ENCODE results near the gene PPP3CA. TPM values are rescaled to one million over a fixed set of nuclear protein-coding genes. Genes with fewer than 3 reads are reported as not detected.

PPP3CA gene
- total RNA-seq, 2 donors from 2014 or later: 13.7 to 20.8 TPM

DNA sequence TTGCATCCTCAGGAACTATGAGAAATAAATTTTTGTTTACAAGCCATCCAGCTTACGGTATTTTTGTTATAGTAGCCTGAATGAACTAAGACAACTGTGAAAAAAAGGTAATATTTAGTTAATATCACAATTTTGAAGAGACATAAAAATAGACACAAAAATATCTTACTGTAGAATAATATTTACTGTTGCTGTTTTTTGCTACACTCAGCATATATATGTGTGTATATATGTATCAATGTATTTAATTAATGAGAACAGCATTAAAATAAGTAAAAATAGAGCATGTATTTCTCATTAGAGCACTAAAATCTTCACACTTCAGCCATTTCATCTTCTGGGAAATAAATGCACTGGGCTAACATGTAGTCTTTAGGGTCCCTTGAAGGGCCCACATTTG lies 24.6 kb downstream of the PPP3CA start:
- Histone ChIP-seq H3K27ac (no peak overlapping the region), H3K9me3 (no peaks in the 10 kb centered on the region), H3K27me3 (no peaks in the 10 kb centered on the region), H3K4me3 (no peak overlapping the region), H3K4me1 (peaks cover 6% of the 10 kb centered on the region), H3K36me3 (replicated peaks in 1 of 2; ENCODE audit: insufficient read depth in 1 of 2, low read depth in 2 of 2) (no peaks in the 10 kb centered on the region)
- no peak for ATAC-seq
- no peak for TF ChIP-seq POLR2A (IDR thresholded peaks at IDR 0.05)
- TF ChIP-seq, protein P1, sequence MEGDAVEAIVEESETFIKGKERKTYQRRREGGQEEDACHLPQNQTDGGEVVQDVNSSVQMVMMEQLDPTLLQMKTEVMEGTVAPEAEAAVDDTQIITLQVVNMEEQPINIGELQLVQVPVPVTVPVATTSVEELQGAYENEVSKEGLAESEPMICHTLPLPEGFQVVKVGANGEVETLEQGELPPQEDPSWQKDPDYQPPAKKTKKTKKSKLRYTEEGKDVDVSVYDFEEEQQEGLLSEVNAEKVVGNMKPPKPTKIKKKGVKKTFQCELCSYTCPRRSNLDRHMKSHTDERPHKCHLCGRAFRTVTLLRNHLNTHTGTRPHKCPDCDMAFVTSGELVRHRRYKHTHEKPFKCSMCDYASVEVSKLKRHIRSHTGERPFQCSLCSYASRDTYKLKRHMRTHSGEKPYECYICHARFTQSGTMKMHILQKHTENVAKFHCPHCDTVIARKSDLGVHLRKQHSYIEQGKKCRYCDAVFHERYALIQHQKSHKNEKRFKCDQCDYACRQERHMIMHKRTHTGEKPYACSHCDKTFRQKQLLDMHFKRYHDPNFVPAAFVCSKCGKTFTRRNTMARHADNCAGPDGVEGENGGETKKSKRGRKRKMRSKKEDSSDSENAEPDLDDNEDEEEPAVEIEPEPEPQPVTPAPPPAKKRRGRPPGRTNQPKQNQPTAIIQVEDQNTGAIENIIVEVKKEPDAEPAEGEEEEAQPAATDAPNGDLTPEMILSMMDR (IDR thresholded peaks at IDR 0.05): no peak
- DNase-seq: no peak
- 100% methylated on average over 1 of the region's 1 CpG for WGBS, 2 donors
- intact Hi-C loops (cut with DNase I): no loop called here

DNA sequence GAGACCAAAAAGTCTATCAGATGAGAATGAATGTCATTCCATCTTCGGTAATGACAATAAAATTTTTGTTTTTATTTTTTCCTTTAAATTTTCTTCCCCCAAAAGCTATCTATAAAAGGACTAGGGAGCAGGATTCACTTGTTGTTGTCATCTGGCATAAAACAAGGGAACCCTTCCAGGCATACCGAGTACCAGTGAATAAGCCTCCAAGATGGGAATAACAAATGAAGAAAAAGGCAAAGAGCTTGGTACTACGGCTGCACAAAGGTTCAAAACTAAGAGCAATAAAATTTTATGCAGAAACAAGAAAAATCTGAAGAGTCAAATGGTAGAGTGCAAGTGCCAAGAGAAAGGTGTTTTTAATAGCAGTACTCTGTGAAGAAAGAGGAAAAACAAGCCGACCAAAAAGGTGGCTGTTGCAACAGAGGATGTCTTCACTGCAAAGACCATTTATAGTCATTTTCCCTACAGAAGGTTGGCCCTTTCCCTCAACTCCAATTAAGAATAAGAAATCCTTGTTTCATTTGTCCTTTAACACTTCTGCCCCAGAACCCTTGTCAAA lies 25.8 kb downstream of the PPP3CA start:
- intact Hi-C loops (cut with DNase I): no loop called here
- Histone ChIP-seq H3K27me3 (no peaks in the 10 kb centered on the region), H3K9me3 (no peaks in the 10 kb centered on the region), H3K36me3 (replicated peaks in 1 of 2; ENCODE audit: insufficient read depth in 1 of 2, low read depth in 2 of 2) (no peaks in the 10 kb centered on the region), H3K4me3 (no peak overlapping the region), H3K27ac (no peak overlapping the region), H3K4me1 (peaks cover 6% of the 10 kb centered on the region)
- DNase-seq: no peak
- no peak for ATAC-seq
- TF ChIP-seq, protein P1 (IDR thresholded peaks at IDR 0.05): no peak
- no peak for TF ChIP-seq POLR2A (IDR thresholded peaks at IDR 0.05)
- WGBS, 2 donors: 72 to 80% methylated on average over 4 of the region's 4 CpGs

GRCh38 chr4:101315786-101316185 lies 31.5 kb downstream of the PPP3CA start:
- no peaks in the 10 kb centered on the region for H3K36me3 ChIP-seq (replicated peaks in 1 of 2; ENCODE audit: insufficient read depth in 1 of 2, low read depth in 2 of 2)
- peaks cover 6% of the 10 kb centered on the region for H3K4me1 ChIP-seq
- intact Hi-C loops (cut with DNase I): no loop called here
- 93 to 96% methylated on average over 3 of the region's 3 CpGs for WGBS, 2 donors
- H3K27ac ChIP-seq: no peak overlapping the region
- DNase-seq (no peak), ATAC-seq (no peak)
- H3K9me3 ChIP-seq: no peaks in the 10 kb centered on the region
- H3K4me3 ChIP-seq: no peak overlapping the region
- no peaks in the 10 kb centered on the region for H3K27me3 ChIP-seq
- TF ChIP-seq, protein P1 (IDR thresholded peaks at IDR 0.05): no peak

GRCh38 chr4:101315041-101315440 lies 32.3 kb downstream of the PPP3CA start:
- DNase-seq: no peak
- no peaks in the 10 kb centered on the region for H3K4me1 ChIP-seq
- no peak for ATAC-seq
- WGBS, 2 donors: 92% methylated on average over 2 of the region's 2 CpGs
- H3K27ac ChIP-seq: no peak overlapping the region
- no peaks in the 10 kb centered on the region for H3K27me3 ChIP-seq
- no peak overlapping the region for H3K4me3 ChIP-seq
- intact Hi-C loops (cut with DNase I): no loop called here
- no peaks in the 10 kb centered on the region for H3K36me3 ChIP-seq (replicated peaks in 1 of 2; ENCODE audit: insufficient read depth in 1 of 2, low read depth in 2 of 2)
- TF ChIP-seq POLR2A (IDR thresholded peaks at IDR 0.05): no peak
- TF ChIP-seq, protein P1 (IDR thresholded peaks at IDR 0.05): no peak
- no peaks in the 10 kb centered on the region for H3K9me3 ChIP-seq

GRCh38 chr4:101309925-101310324 lies 37.4 kb downstream of the PPP3CA start:
- peaks cover 26% of the 10 kb centered on the region for H3K4me1 ChIP-seq
- WGBS, 2 donors: 57 to 62% methylated on average over 4 of the region's 4 CpGs
- no peak for TF ChIP-seq POLR2A (IDR thresholded peaks at IDR 0.05)
- TF ChIP-seq, protein P1 (IDR thresholded peaks at IDR 0.05): no peak

More at GRCh38 chr4:101309925-101310324, 37.4 kb downstream of the PPP3CA start:
- H3K4me3 ChIP-seq: no peak overlapping the region
- no peak for ATAC-seq
- intact Hi-C loops (cut with DNase I): no loop called here
- no peaks in the 10 kb centered on the region for H3K9me3 ChIP-seq
- H3K36me3 ChIP-seq (replicated peaks in 1 of 2; ENCODE audit: insufficient read depth in 1 of 2, low read depth in 2 of 2): no peaks in the 10 kb centered on the region
- no peak overlapping the region for H3K27ac ChIP-seq
- H3K27me3 ChIP-seq: no peaks in the 10 kb centered on the region
- DNase-seq: no peak
